Brain microvascular endothelial cell (primary cell): Measurements from ENCODE around the gene ATXN8OS.
"Not testable (repeated sequence)": the region's sequence is repeated elsewhere in the genome, so short reads cannot be mapped to it uniquely, and the experiment has no call there.

Experiments
- DNase-seq: peaks from one replicate; pipeline ENCODE4 v3.0.0-alpha.2; 2020
- H3K27ac ChIP-seq: fragments of 250-450 bp; sonication (Bioruptor Pico); 2 replicates; pipeline ENCODE4 v1.5.1; 2020; ENCODE audit warnings: mild to moderate bottlenecking, moderate library complexity
- H3K27me3 ChIP-seq: fragments of 250-450 bp; sonication (Bioruptor Pico); replicated peaks from 2 replicates; pipeline ENCODE4 v1.5.1; 2020; ENCODE audit warnings: mild to moderate bottlenecking
- H3K36me3 ChIP-seq: fragments of 250-450 bp; sonication (Bioruptor Pico); replicated peaks from 2 replicates; pipeline ENCODE4 v1.5.1; 2020; ENCODE audit warnings: mild to moderate bottlenecking
- H3K4me3 ChIP-seq: 2 replicates; pipeline ENCODE4 v1.5.1; 2011; ENCODE audit warnings: low read depth, mild to moderate bottlenecking, control low read depth, low read length, moderate library complexity
- CTCF ChIP-seq: IDR thresholded peaks from 2 replicates; pipeline ENCODE4 v1.5.1; 2011; ENCODE audit warnings: low read depth, mild to moderate bottlenecking, moderate library complexity, low read length, control low read depth, inconsistent platforms; ENCODE audit errors: missing control alignments
- in situ Hi-C: cut with HindIII; loops from 2 replicates; pipeline ENCODE4 v1.10.0; 2017; ENCODE audit warnings: low sequenced_read_pairs, low pct_ligation_motif_present

ATXN8OS gene

GRCh38 chr13:70128098-70128497, 20.5 kb downstream of the ATXN8OS start:
- H3K27ac ChIP-seq, result no peak overlapping the region
- no peak for TF ChIP-seq CTCF
- no peak overlapping the region for H3K4me3 ChIP-seq
- no peaks in the 10 kb centered on the region for H3K27me3 ChIP-seq
- H3K36me3 ChIP-seq, result no peaks in the 10 kb centered on the region
- in situ Hi-C loops, result no loop called here
- DNase-seq, result no peak

DNA sequence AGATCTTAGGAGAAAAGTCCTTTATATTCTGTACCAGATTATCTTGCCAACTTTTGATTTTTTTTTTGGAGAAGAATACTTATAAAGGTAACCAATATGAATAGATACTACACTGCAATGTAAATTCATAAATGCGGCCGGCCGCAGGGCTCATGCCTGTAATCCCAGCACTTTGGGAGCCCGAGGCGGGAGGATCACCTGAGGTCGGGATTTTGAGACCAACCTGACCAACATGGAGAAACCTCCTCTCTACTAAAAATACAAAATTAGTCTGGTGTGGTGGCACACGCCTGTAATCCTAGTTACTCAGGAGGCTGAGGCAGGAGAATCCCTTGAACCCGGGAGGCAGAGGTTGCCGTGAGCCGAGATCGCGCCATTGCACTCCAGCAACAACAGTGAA, 35.0 kb downstream of the ATXN8OS start:
- in situ Hi-C loops, DNase-seq: not testable (repeated sequence)

DNA sequence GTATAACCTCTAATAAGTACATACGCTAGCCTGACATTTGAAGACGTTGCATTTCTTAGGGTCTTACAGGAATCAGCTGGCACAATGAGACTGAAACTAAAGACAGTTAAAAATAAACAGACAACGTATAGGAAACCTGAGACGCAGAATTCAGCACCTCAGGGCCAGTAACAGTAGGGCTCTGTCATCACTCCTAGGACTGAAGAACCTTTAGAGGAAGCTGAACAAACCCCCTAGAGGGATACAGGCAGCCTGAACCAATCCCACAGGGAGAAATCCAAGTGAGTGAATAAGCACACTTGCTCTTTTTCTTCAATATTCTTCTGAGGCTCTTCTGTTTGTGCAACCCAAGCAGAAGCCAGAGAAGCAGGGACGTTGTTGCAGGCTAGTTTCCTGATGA, 54.5 kb downstream of the ATXN8OS start:
- no peak overlapping the region for H3K27ac ChIP-seq
- no peaks in the 10 kb centered on the region for H3K27me3 ChIP-seq
- TF ChIP-seq CTCF, result no peak
- in situ Hi-C loops, result no loop called here
- DNase-seq, result no peak
- H3K36me3 ChIP-seq, result no peaks in the 10 kb centered on the region
- no peak overlapping the region for H3K4me3 ChIP-seq

More for the DNA sequence above, 35.0 kb downstream of the ATXN8OS start:
- H3K27ac ChIP-seq, H3K36me3 ChIP-seq, H3K27me3 ChIP-seq, H3K4me3 ChIP-seq: not testable (repeated sequence)

DNA sequence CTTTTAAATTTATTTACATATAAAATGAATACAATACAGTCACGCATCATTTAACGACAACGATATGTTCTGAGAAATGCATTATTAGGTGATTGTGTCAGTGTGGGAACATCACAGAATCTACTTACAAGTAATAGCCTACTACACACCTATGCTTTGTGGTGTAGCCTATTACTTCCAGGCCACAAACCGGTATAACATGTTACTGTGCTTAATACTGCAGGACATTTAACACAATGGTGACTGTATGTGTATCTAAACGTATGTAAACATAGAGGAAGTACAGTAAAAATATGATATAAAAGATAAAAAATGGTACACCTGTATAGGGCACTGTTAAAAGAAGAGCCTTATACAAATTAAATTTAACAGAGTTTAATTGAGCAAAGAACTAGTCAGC, 63.1 kb downstream of the ATXN8OS start:
- DNase-seq, result no peak
- Histone ChIP-seq H3K27me3 (no peaks in the 10 kb centered on the region), H3K4me3 (no peak overlapping the region), H3K27ac (no peak overlapping the region), H3K36me3 (no peaks in the 10 kb centered on the region)
- in situ Hi-C loops, result no loop called here
- TF ChIP-seq CTCF, result no peak

- no peak for DNase-seq
- Histone ChIP-seq H3K36me3 (no peaks in the 10 kb centered on the region), H3K27ac (no peak overlapping the region), H3K4me3 (no peak overlapping the region), H3K27me3 (no peaks in the 10 kb centered on the region)
- TF ChIP-seq CTCF, result no peak
- in situ Hi-C loops, result no loop called here
These were observed 63.5 kb downstream of the ATXN8OS start for GRCh38 chr13:70171151-70171550.

GRCh38 chr13:70172946-70173597, 65.4 kb downstream of the ATXN8OS start:
- no peak for TF ChIP-seq CTCF
- in situ Hi-C loops, result no loop called here
- no peak overlapping the region for H3K27ac ChIP-seq

More at GRCh38 chr13:70172946-70173597, 65.4 kb downstream of the ATXN8OS start:
- no peak for DNase-seq
- no peaks in the 10 kb centered on the region for H3K36me3 ChIP-seq
- no peaks in the 10 kb centered on the region for H3K27me3 ChIP-seq
- no peak overlapping the region for H3K4me3 ChIP-seq
